GM21447 (cell line): ENCODE results near the gene NELL1.

Source experiments
- ATAC-seq: cut with Tn5 transposase; IDR thresholded peaks from one replicate; pipeline ENCODE4 v1.9.1; 2021; ENCODE audit not compliant: unreplicated experiment

Gene NELL1

GRCh38 chr11:20864628-20865027 lies 195.2 kb downstream of the NELL1 start:
- no peak for ATAC-seq

- ATAC-seq = no peak
Measured at GRCh38 chr11:20865161-20865560, 195.8 kb downstream of the NELL1 start.

- ATAC-seq = no peak
Measured at GRCh38 chr11:20869123-20869522, 199.7 kb downstream of the NELL1 start.

GRCh38 chr11:20873054-20873453 lies 203.7 kb downstream of the NELL1 start:
- no peak for ATAC-seq

GRCh38 chr11:20874358-20874757 lies 205.0 kb downstream of the NELL1 start:
- no peak for ATAC-seq

- no peak for ATAC-seq
Measured at GRCh38 chr11:20875889-20876288, 206.5 kb downstream of the NELL1 start.

- ATAC-seq = no peak
Measured at GRCh38 chr11:20876738-20877137, 207.4 kb downstream of the NELL1 start.

GRCh38 chr11:20880094-20880493 lies 210.7 kb downstream of the NELL1 start:
- no peak for ATAC-seq

- ATAC-seq = no peak
Measured at GRCh38 chr11:20881328-20882079, 212.1 kb downstream of the NELL1 start.

GRCh38 chr11:20887137-20887536 lies 217.8 kb downstream of the NELL1 start:
- no peak for ATAC-seq

GRCh38 chr11:20894296-20894695 lies 224.9 kb downstream of the NELL1 start:
- ATAC-seq = no peak

GRCh38 chr11:20909995-20910726 lies 240.8 kb downstream of the NELL1 start:
- no peak for ATAC-seq

GRCh38 chr11:20910733-20911132 lies 241.3 kb downstream of the NELL1 start:
- no peak for ATAC-seq

- no peak for ATAC-seq
Measured at GRCh38 chr11:20912065-20912821, 242.9 kb downstream of the NELL1 start.

- no peak for ATAC-seq
Measured at GRCh38 chr11:20912922-20913512, 243.6 kb downstream of the NELL1 start.

- ATAC-seq = no peak
Measured at GRCh38 chr11:20917306-20917705, 247.9 kb downstream of the NELL1 start.

GRCh38 chr11:20926799-20927540 lies 257.6 kb downstream of the NELL1 start:
- ATAC-seq = no peak

- no peak for ATAC-seq
Measured at GRCh38 chr11:20931029-20931428, 261.6 kb downstream of the NELL1 start.

GRCh38 chr11:20933086-20933485 lies 263.7 kb downstream of the NELL1 start:
- ATAC-seq = no peak

- ATAC-seq = no peak
Measured at GRCh38 chr11:20933958-20934357, 264.6 kb downstream of the NELL1 start.

- no peak for ATAC-seq
Measured at GRCh38 chr11:20934516-20934915, 265.1 kb downstream of the NELL1 start.
